GM18867 (cell line): ENCODE measurements around the gene S100P.
"Not testable (repeated sequence)": the region's sequence is repeated elsewhere in the genome, so short reads cannot be mapped to it uniquely, and the experiment has no call there.

Source experiments
- ATAC-seq: cut with Tn5 transposase; IDR thresholded peaks from one replicate; pipeline ENCODE4 v1.9.1; 2021; ENCODE audit warnings: mild to moderate bottlenecking, moderate library complexity; ENCODE audit not compliant: unreplicated experiment

The S100P gene

DNA sequence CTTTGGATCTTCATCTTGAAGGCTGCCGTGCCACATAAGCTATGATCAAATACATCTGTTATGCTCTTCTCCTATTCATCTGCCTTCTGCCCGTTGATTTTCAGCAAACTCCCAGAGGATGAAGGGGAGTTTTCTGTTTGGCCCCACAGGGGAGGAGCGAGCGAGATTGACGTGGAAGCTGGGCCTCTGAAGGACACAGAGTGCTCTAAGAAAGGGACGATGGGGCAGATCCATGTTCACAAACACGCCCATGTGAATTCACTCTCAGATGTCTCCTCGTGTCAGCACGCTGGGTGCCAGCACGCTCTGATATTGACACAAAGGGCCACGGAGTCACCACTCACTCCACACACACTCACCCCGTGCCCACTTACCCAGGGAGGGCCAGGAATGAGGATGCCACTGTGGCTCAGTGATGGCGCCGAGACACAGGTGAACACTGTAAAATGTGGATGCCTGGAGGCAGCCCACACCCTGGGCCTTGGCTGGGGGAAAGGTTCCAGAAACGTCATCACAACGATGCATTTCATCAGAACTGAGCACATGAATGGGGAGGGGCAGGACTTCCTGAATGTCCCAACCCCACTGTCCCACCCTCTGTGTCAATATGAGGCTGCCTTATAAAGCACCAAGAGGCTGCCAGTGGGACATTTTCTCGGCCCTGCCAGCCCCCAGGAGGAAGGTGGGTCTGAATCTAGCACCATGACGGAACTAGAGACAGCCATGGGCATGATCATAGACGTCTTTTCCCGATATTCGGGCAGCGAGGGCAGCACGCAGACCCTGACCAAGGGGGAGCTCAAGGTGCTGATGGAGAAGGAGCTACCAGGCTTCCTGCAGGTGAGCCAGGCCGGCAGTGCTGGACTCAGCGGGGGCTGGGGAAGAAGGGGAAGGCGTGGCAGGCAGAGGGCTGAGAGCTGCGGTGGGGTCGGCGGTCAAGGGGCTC, at the start of gene S100P:
TSS of gene S100P (plus strand) at position 648 of the 946 bp plus-strand sequence. CDS start at position 703, 55 bp downstream.
- ATAC-seq = no peak

DNA sequence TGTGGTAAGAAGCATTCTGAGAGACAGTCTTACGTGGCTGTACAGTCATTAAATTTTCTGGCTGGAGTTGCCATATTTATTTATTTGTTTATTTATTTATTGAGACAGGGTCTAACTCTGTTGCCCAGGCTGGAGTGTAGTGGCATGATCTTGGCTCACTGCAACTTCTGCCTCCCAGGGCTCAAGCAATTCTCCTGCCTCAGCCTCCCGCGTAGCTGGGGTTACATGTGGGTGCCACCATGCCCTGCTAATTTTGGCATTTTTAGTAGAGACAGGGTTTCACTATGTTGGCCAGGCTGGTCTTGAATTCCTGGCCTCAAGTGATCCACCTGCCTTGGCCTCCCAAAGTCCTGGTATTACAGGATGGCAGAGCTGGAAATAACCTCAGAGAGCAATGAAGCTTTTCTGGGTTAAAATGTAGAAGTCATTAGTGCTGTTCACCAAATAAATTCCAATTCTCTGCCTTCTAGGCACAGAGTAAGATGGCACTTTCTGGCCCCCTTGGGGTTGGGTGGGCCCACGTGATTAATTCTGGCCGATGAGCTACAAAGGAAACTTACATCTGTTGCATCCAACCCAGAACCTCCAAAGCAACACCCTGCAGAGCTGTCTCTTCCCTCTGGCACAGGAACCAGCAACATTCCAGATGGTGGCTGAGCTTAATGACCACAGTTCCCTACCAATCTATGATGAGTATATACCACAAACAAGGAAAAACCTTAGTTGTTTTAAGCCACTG, 48.7 kb upstream of the S100P start:
- ATAC-seq = no peak

DNA sequence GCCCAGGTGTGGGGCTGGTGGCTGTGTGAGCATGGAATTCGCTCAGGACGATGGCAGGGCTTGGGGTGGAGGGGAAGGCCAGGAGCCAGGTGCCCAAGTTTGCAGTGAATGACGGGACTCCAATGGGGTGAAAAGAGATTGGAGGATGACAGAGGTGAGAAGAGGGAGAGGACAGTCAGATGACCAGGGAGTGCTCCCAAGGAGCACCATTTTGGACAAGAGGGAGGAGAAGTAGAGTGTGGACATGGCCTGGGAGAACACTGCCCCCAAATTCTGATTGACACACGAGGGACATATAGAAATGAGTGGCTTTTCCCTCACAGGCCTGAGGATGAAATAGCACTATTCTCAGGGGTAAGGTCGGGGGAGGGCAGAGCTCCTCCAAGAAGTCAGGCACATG, 46.5 kb upstream of the S100P start:
- no peak for ATAC-seq

DNA sequence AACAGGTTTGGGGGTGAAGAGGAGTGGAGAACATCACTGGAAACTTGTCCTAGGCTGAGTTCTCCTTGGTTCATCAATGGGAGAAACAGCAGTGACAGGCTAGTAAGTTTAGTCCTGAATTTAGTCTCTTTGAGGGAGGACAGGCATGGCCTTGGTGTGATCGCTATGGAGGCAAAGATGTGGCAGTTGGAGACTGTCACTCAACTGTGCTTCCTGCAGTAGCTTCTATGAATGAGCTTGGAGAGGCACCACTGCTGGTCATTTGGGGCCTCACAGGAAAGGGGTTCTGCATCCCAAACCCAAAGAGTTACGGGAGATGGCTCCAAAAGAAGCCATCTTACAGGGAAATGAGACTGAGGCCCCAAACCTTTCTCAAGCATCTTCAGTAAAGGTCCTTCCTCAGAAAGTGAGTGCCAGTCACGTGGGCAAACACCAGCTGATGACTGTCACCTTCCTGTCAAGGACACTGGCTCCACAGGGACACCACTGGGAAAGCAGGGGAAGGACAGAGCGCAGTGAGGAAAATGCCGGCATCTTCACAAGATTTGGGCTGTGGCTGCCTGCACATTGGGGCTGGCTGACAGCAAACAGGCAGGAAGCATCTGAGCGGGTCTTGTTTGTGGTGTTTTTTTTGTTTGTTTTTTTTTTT, 46.0 kb upstream of the S100P start:
- ATAC-seq = no peak

DNA sequence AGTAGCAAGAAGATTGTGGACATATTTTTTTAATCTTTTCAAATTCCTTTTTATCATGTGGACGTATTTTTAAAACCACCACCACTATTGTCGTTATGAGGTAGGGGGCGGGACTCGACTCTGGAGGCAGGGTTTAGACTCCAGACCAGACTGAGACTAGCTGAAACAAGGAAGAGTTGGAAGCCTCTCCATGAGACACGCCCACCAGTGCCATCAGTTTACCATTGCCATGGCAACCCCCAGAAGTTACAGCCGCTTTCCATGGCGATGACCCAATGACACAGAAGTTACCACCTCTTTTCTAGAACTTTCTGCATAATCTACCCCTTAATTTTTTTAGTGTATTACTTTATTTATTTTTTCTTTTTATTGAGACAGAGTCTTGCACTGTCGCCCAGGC, 44.5 kb upstream of the S100P start:
- no peak for ATAC-seq

DNA sequence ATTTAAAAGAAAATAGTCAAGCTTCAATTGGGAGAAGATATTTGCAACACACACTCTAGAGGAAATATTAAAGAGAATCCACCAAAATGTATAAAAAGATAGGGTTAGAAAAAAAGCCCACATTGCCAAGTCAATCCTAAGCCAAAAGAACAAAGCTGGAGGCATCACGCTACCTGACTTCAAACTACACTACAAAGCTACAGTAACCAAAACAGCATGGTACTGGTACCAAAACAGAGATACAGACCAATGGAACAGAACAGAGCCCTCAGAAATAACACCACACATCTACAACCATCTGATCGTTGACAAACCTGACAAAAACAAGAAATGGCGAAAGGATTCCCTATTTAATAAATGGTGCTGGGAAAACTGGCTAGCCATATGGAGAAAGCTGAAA, 39.5 kb upstream of the S100P start:
- ATAC-seq = not testable (repeated sequence)

DNA sequence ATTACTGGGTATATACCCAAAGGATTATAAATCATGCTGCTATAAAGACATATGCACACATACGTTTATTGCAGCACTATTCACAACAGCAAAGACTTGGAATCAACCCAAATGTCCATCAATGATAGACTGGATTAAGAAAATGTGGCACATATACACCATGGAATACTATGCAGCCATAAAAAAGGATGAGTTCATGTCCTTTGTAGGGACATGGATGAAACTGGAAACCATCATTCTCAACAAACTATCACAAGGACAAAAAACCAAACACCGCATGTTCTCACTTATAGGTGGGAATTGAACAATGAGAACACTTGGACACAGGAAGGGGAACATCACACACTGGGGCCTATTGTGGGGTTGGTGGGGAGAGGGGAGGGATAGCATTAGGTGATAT, 38.4 kb upstream of the S100P start:
- ATAC-seq = not testable (repeated sequence)

DNA sequence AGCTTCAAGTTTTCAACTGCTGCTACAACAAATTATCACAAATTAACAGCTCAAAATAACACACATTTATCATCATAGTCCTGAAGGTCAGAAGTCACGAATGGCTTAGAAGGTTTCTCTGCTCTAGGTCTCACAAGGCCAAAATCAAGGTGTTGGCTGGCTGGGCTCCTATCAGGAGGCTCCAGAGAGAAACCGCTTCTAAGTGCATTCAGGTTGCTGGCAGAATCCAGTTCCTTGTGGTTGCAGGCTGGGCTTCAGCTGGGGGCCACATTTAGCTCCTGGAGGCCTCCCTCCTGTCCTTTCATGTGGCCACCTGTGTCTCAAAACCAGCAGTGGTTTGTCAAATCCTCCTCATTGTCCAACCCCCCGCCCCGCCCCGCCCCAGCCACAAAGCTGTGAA, 37.8 kb upstream of the S100P start:
- ATAC-seq = no peak

DNA sequence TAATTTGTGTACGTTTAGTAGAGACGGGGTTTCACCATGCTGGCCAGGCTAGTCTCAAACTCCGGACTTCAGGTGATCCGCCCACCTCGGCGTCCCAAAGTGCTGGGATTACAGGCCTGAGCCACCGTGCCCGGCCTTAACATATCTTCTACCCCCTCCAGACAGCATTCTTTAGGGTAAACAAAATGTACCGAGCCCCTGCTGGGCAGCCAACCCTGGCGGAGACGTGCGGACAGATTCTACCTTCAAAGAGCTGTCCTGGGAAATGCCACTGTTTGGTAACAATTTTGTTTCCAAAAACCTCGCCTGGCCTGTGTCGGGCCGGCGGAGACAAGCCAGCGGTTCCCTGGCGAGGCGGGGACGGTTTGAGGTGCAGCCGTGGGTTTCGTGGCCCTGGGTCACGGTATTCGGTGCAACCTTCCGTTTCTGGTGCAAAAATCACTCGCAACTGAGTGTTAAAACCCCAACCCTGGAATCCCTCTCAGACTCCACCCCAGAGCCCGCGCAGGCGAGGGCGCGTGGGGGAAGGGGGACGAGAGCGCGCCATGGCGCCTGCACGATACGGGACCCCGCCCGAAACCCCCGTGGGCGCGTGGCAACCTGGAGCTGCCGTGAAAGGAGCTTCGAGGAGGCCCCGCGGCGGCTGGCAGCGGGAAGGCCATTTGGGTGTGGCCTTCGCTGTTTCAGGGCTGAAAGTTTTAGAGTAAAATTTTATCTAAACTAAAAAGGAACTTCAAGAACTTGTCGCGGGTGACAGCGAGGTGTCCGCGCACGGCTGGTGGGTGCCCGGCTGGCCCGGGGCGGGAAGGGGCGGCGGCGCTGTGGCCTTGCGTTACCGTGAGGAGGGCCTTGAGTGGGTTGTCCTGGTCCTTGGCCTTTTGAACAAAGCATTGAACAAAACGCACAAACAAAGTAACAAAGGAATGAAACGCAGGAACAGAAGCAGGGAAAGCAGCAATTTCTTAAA, 36.2 kb upstream of the S100P start:
- ATAC-seq = no peak

DNA sequence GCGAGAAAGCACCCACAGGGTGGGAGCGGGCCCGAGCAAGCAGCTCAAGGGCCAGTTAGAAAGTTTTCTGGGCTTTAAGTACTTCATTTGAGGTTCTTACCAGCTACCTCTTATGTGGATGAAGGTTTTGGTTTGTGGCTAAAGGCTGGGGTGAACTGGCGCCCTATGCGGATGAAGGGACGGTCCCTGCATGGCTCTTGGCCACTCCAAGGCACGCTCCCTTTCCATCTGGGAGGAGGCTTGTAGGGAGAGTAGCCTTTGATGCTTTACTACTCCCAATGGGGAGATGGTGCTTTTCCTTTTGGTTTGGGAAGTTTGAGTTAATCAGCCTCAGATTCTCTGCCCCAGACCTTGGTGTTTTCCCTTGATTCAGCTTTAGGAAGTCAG, 35.5 kb upstream of the S100P start:
- ATAC-seq = no peak

DNA sequence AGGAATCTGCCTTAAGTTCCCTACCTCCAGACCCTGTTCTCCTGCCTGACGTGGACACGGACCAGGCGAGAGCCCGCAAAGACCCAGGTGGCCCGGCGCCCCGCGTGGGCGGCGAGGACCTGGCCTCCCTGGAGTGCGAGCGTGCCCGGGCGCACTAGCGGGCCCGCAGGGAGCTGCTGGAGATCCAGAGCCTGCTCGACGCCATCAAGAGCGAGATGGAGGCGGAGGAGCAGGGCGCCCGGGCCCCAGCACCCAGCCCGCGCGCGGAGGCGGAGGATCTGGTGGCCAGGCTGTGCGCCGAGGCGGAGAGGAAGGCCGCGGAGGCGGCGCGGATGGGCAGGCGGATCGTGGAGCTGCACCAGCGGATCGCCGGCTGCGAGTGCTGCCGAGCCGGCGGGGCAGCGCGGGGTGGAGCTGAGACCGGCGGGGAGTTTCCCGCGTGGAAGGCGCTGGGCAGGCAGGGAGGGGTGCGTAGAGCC, 35.0 kb upstream of the S100P start:
- ATAC-seq = no peak

DNA sequence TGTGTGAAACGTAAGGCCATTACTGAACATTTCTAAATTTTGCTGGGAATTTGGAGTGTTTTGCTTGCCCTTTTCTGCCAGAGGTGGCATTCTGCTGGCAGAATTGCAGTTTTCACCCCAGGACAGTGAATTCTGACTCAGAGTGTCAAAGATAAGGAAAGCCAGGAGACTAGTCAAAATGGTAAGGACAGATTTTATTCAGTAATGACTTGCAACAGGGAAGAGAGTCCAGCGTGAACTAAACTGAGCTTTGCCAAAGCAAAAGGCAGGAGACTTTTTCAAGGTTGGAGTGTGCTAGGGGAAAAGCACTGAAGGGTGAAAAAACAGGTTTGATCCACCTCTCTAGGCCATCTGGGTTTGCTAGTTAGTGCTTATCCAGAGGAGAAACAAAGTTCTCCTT, 33.8 kb upstream of the S100P start:
- ATAC-seq = no peak

DNA sequence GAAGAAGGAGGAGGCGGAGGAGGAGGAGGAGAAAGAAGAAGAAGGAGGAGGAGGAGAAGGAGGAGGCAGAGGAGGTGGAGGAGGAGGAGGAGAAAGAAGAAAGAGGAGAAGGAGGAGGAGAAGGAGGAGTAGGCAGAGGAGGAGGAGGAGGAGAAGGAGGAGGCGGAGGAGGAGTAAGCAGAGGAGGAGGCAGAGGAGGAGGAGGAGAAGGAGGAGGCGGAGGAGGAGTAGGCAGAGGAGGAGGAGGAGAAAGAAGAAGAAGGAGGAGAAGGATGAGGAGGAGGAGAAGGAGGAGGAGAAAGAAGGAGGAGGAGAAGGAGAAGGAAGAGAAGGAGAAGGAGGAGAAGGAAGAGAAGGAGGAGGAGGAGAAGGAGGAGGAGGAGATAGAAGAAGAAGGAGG, 33.2 kb upstream of the S100P start:
- no peak for ATAC-seq

DNA sequence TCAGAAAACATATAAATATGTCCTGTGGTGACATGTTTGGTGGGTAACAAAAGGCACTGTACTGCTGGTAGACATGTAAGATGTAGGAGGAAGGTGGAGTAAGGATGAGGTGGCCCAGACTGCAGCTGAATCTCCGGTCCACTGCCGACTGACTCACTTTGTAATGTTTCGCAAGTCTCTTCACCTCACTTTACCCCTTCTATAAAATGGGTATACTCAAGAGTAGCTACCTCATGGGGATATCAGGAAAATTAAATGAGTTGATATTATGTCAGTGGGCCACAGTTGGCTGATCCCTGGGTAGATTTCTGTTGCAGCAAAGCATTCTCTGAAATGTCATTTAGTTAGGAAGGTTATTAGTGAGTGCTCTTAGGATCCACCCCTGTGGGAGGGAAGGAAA, 31.1 kb upstream of the S100P start:
- no peak for ATAC-seq

DNA sequence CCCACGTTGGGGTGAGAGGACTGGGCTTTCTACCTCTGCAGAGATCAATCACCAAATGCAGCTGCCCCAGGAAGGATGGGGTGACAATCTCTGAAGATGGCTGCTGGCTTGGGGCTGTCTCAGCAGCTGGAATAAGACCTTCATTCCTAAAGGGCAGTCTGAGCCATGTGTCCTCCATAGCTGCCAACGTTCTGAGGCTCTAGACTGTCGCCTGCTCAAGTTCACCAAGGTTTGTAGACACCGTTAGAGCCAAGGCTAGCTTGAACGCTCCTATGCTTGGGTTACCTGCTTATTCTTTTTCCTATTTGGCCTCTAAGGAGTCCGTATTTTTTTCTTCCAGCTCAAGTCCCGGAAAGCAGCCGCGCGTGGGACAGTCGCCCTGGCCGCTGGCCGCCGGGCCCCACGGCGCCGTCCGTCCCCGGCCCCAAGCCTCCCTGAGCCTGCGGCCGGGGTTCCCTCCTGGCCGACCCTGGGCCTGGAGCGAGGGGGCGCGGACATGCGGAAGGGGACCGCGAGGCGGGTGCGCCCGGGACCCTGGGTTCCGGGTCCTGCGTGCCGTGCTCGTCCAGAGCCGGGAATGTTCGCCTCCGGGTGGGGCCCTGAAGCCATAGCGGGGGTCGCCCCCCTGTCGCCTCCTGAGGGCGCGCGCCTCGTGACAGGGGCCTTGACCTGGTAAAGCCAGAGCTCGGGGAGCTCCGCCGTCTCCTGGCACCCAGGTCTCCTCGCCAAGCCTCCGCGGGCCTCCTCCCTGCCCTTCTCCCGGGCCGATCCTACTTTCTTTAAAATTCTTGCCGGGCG, 29.9 kb upstream of the S100P start:
- ATAC-seq = no peak

DNA sequence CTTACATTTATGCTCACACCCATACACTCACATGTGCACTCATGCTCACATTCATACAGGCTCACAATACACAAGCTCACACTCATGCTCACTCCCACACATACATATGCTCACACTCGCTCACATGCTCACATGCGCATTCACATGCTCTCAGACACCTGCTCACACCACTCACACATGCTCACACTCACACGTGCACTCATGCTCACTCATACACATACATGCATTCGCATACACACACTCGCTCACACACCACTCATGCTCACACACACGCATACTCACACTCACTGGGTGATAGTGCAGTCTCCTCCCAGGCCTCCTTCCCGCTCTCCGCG, 28.4 kb upstream of the S100P start:
- no peak for ATAC-seq

DNA sequence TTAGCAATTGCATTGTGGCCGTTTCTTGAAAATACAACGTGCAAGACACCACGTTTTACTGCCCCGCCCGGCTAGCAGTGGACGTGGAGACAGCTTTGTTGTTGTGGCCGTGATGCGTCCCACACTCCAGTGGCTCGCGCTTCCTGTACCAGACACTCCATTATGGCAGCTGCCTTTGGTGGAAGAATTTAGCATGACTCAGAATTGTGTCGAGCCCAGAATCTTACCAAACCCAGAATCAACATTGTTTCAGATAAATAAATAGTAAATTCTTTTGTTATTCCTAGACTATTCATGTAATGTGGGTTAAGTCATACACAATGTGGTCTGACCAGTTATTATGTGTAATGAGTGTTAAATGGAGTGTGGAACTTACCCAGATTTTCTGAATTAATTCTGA, 25.3 kb upstream of the S100P start:
- no peak for ATAC-seq

DNA sequence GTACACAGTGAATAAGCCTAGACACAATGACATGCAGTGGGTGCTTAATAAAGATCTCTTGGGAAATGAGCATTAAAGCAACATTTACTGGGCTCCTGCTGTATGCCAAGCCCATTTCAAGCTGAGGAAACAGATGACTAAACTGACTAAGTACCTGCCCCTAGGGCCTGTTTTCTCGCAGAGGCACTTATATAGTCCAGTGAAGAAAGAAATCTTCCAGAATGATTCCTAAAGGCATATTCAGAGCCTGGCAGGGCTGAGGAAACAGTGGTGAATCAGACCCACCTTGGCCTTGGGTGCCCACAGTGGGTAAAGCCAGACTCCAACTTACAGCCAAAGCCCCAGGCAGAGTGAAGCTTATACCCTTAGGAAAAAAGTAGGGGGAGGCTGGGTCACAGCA, 22.0 kb upstream of the S100P start:
- no peak for ATAC-seq

DNA sequence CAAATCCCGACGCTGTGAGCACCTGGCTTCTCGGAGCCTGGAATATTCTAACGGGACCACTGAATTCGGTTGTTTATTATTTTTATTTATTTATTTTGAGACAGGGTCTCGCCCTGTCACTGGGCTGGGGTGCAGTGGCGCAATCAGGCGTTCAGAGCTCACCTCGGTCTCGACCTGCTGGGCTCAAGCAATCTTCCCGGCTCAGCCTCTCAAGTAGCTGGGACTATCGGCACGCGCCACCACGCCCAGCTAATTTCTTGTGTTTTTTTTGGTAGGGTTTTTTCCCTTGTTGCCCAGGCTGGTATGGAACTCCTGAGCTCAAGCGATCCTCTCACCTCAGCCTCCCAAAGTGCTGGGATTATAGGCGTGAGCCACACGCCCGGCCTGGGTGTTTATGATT, 21.5 kb upstream of the S100P start:
- ATAC-seq = no peak
